Measurements from ENCODE around the gene C19orf73. TPM values are rescaled to one million over a fixed set of nuclear protein-coding genes. Genes with fewer than 3 reads are reported as not detected.

C19orf73 gene, protein sequence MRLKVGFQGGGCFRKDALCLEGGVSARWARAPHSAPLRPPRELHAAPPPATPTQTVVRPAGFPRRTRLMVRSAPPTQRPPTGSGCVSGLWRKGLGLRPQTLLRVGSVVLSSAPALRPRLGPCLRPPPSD
- 1.3 and 4.9 TPM in 2 replicates for total RNA-seq (2011; cell fraction: chromatin; rRNA removed; ENCODE audit: low replicate concordance)
- total RNA-seq (2011; cell fraction: nucleolus; rRNA removed) = 7.0 and 7.4 TPM in 2 replicates
- total RNA-seq (2011; cell fraction: nucleoplasm; rRNA removed) = 3.8 and 4.5 TPM in 2 replicates
- total RNA-seq (2014; rRNA removed) (4.7 and 7.4 TPM in 2 replicates), total RNA-seq (2014; rRNA removed; fragmentation: Illumina TruSeq; extraction: Trizol) (0.55 and 0.64 TPM in 2 replicates), total RNA-seq (2015; rRNA removed; fragmentation: Illumina TruSeq; extraction: Trizol) (1.4 and 2.1 TPM in 2 replicates), total RNA-seq (2021) (1.6 and 3.2 TPM in 2 replicates), polyA plus RNA-seq (2011; rRNA removed) (1.5 and 1.9 TPM in 2 replicates), polyA plus RNA-seq (2014; fragmentation: Illumina TruSeq; extraction: Trizol) (1.1 TPM in 2 replicates), polyA plus RNA-seq (2014; fragmentation: Nextera tagmentation; extraction: Ambion mirVana) (under 1 TPM; 0.08 to 0.32 TPM), polyA plus RNA-seq (2014; rRNA removed) (5.4 and 5.7 TPM in 2 replicates), polyA minus RNA-seq (2011; rRNA and poly(A)+ RNA removed) (0.69 and 0.74 TPM in 2 replicates), Bru-seq, nascent RNA (percentile 45 among the genes with signal in this experiment), BruChase-seq, experiment 1, labeled RNA remaining after a 2-hour chase (percentile 29 among the genes with signal in this experiment), BruChase-seq, experiment 2, labeled RNA remaining after a 6-hour chase (percentile 49 among the genes with signal in this experiment)
- 4.1 and 8.0 TPM in 2 replicates for polyA plus RNA-seq (2011; cell fraction: cytosol; rRNA removed)
- 4.8 and 7.5 TPM in 2 replicates for polyA plus RNA-seq (2011; cell fraction: nucleus; rRNA removed)
- 1.8 and 3.7 TPM in 2 replicates for polyA plus RNA-seq (2012)
- polyA minus RNA-seq (2011; cell fraction: cytosol; rRNA and poly(A)+ RNA removed) = 1.6 and 3.3 TPM in 2 replicates
- polyA minus RNA-seq (2011; cell fraction: nucleus; rRNA and poly(A)+ RNA removed) = 4.0 and 4.2 TPM in 2 replicates
- long read RNA-seq, experiment 1, partial matches to known transcripts = 0 of 3 reads
- long read RNA-seq, experiment 1, other reads (novel, unspliced or antisense) = 1 of 3 reads
- long read RNA-seq, experiment 2, partial matches to known transcripts = 0 of 3 reads
- long read RNA-seq, experiment 2, other reads (novel, unspliced or antisense) = 0 of 3 reads
- long read RNA-seq, experiment 3, partial matches to known transcripts = 0 of 3 reads
- long read RNA-seq, experiment 3, other reads (novel, unspliced or antisense) = 0 of 3 reads

DNA sequence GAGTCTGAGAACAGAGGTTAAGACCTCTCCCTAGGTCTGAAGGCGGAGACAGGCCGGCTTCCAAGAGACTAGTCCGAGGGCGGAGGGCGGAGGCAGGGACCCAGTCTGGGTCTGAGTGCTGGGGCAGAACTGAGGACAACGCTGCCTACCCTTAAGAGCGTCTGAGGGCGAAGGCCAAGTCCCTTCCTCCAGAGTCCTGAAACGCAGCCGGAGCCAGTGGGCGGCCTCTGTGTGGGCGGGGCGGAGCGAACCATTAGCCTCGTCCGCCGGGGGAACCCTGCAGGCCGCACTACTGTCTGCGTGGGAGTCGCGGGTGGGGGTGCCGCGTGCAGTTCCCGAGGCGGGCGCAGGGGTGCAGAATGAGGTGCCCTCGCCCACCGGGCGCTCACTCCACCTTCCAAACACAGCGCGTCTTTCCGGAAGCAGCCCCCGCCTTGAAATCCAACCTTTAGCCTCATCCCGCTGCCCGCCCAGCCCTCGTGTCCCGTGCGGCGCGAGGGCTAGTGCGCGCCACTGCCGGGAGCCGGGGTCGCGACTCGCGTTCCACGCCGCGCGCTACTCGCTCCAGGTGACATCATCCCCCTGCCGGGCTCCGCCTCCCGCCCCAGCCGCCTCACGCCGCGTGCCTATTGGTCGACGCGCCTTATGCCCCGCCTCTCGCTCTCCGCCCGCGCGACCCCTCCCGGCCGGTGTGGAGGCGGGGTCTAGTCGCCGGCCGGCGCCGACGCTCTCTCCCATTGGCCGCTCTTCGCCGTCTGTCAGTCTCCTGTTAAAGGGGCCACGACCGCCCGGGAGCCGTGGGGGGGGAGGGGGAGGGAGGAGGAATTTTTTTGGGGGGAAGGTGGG is at the start of gene C19orf73:
C19orf73 (minus strand) TSS at position 579 of the 846 bp plus-strand sequence; CDS start at position 458, 121 bp downstream.
- Histone ChIP-seq H3K9me1 (ENCODE audit: control insufficient read depth, insufficient read depth, low read length) (no peaks in the 10 kb centered on the region), H3K4me2 (ENCODE audit: insufficient read depth, low read length) (peak within 1 kb of the TSS; percentile 86), H4K20me1 (replicated peaks; ENCODE audit: control insufficient read depth, insufficient read depth, low read length) (no peaks in the 10 kb centered on the region; the same call in 1 of the 2 replicates), H3K36me3 (ENCODE audit: control insufficient read depth, insufficient read depth, low read length) (peaks cover 11% of the 10 kb centered on the region), H3K27ac (ENCODE audit: extremely low read depth, low read depth, low read length) (peak within 1 kb of the TSS; percentile 98), H2AFZ (ENCODE audit: low read depth, low read length) (peak within 1 kb of the TSS; percentile 91), H3K27me3 (ENCODE audit: control insufficient read depth in 2 of 2, insufficient read depth in 2 of 2, low read length in 2 of 2) (no peaks in the 10 kb centered on the region), H3K9ac (ENCODE audit: insufficient read depth in 1 of 2, low read depth in 2 of 2, low read length in 2 of 2) (peak within 1 kb of the TSS; percentile 95 to 98), H3K9me3 (replicated peaks; ENCODE audit: control insufficient read depth, insufficient read depth, low read depth, low read length) (no peaks in the 10 kb centered on the region), H3K4me3 (peak within 1 kb of the TSS; percentile 53), H3K4me1 (replicated peaks in 1 of 2; ENCODE audit: control insufficient read depth in 2 of 2, insufficient read depth in 2 of 2, low read length in 2 of 2) (peaks cover 32 to 65% of the 10 kb centered on the region in 2 experiments), H3K79me2 (ENCODE audit: control insufficient read depth, insufficient read depth, low read length) (peaks cover 22% of the 10 kb centered on the region; the same call in 2 of the 3 replicates)
- ATAC-seq (peak; percentile 89), DNase-seq (ENCODE audit: extremely low read depth in 1 of 4, low spot score in 3 of 4) (peak; percentile 96 to 99 (median 97)), FAIRE-seq (peak; percentile 96)
- 2% methylated on average over 52 of the region's 85 CpGs for WGBS (ENCODE audit: insufficient coverage, low coverage, missing lambda C conversion rate)
- intact Hi-C loops (cut with micrococcal nuclease) (loop anchor here (5.0 kb wide), 1 partner anchor 39 kb away; the partner anchor contains the start of genes HRC and TRPM4), in situ Hi-C loops (cut with MboI) (loop anchor here (10.0 kb wide), 1 partner anchor 1216 kb away; no protein-coding TSS in a partner anchor)
- TSS peak; percentile 92 for BruUV-seq (replicated peaks)
- ChIA-PET POLR2A (interaction anchor here (1.2 to 1.6 kb wide), 2 partner anchors 12 to 21 kb away, joined by 3 to 4 read pairs; no protein-coding TSS in a partner anchor), CTCF (ENCODE audit: low intra/inter-chr PET ratio) (no interaction called here)
- TF ChIP-seq TOE1 (IDR thresholded peaks at IDR 0.05; ENCODE audit: borderline replicate concordance) (peak; percentile 96), TOE1 (CRISPR knock-in tag; IDR thresholded peaks at IDR 0.05; ENCODE audit: borderline replicate concordance, low read depth) (peak; percentile 94; the same call in 1 of the 2 replicates), RBM25 (IDR thresholded peaks at IDR 0.05; ENCODE audit: low read depth, low read length, severe bottlenecking) (peak; percentile 99), ELF1 (tag; IDR thresholded peaks at IDR 0.05) (peak; percentile 79), RBFOX2 (IDR thresholded peaks at IDR 0.05; ENCODE audit: low read depth, low read length) (peak; percentile 88), ZNF589 (CRISPR knock-in tag; IDR thresholded peaks at IDR 0.05; ENCODE audit: low read depth) (peak; percentile 71; the same call in 1 of the 2 replicates), GTF2E2 (tag; IDR thresholded peaks at IDR 0.05) (peak; percentile 46; the same call in 1 of the 2 replicates), DIDO1 (tag; IDR thresholded peaks at IDR 0.05; ENCODE audit: low read depth) (no peak), FOXK2 (conservative IDR thresholded peaks at IDR 0.05 in 1 of 2, IDR thresholded peaks at IDR 0.05 in 1 of 2; ENCODE audit: low read depth in 2 of 2) (peak in 1 of 2 experiments; percentile 99; a peak in 2 of 4 replicates), BHLHE40 (IDR thresholded peaks at IDR 0.05; ENCODE audit: low read length) (peak; percentile 93), TEAD1 (CRISPR knock-in tag; IDR thresholded peaks at IDR 0.05) (peak; percentile 42 to 78; a peak in 2 of 4 replicates), ILF3 (IDR thresholded peaks at IDR 0.05; ENCODE audit: borderline replicate concordance) (no peak), MBD2 (IDR thresholded peaks at IDR 0.05; ENCODE audit: borderline replicate concordance, low read depth) (peak; percentile 89)
- TF ChIP-seq, protein P1, sequence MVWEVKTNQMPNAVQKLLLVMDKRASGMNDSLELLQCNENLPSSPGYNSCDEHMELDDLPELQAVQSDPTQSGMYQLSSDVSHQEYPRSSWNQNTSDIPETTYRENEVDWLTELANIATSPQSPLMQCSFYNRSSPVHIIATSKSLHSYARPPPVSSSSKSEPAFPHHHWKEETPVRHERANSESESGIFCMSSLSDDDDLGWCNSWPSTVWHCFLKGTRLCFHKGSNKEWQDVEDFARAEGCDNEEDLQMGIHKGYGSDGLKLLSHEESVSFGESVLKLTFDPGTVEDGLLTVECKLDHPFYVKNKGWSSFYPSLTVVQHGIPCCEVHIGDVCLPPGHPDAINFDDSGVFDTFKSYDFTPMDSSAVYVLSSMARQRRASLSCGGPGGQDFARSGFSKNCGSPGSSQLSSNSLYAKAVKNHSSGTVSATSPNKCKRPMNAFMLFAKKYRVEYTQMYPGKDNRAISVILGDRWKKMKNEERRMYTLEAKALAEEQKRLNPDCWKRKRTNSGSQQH (CRISPR knock-in tag; IDR thresholded peaks at IDR 0.05) = 0 out of 2 replicates have a peak, but pooled peaks have one; percentile 22

Data from K562 (cell line).